Trophoblast cell (in vitro differentiated cells and primary cell): ENCODE data around the gene PAMR1.

Experiments used
- DNase-seq, 2 donors: peaks; one replicate each; pipeline ENCODE4 v3.0.0-alpha.2; 2016
- H2AFZ ChIP-seq: 2 replicates; pipeline ENCODE4 v1.6.1; 2013; ENCODE audit warnings: low read length, moderate library complexity, mild to moderate bottlenecking; ENCODE audit not compliant: insufficient read depth, poor library complexity
- H2AK5ac ChIP-seq: 2 replicates; pipeline ENCODE4 v1.6.1; 2013; ENCODE audit warnings: mild to moderate bottlenecking, low read length
- H2BK120ac ChIP-seq: 2 replicates; pipeline ENCODE4 v1.6.1; 2013; ENCODE audit warnings: low read length, mild to moderate bottlenecking, moderate library complexity; ENCODE audit not compliant: insufficient read depth, poor library complexity
- H2BK12ac ChIP-seq: 2 replicates; pipeline ENCODE4 v1.6.1; 2013; ENCODE audit warnings: mild to moderate bottlenecking, low read length, moderate library complexity
- H2BK5ac ChIP-seq: 2 replicates; pipeline ENCODE4 v1.6.1; 2013; ENCODE audit warnings: low read length, low read depth, moderate library complexity, mild to moderate bottlenecking; ENCODE audit not compliant: poor library complexity
- H3K14ac ChIP-seq: 2 replicates; pipeline ENCODE4 v1.6.1; 2013; ENCODE audit warnings: mild to moderate bottlenecking, low read length
- H3K18ac ChIP-seq: 2 replicates; pipeline ENCODE4 v1.6.1; 2013; ENCODE audit warnings: mild to moderate bottlenecking, low read length
- H3K23ac ChIP-seq: 2 replicates; pipeline ENCODE4 v1.6.1; 2013; ENCODE audit warnings: low read length
- H3K27ac ChIP-seq: 2 replicates; pipeline ENCODE4 v1.5.1; 2013; ENCODE audit warnings: low read depth, mild to moderate bottlenecking, inconsistent platforms, low read length, moderate library complexity
- H3K27me3 ChIP-seq: 2 replicates; pipeline ENCODE4 v1.6.1; 2013; ENCODE audit warnings: inconsistent platforms, mild to moderate bottlenecking, low read length, moderate library complexity; ENCODE audit not compliant: insufficient read depth
- H3K36me3 ChIP-seq, 2 experiments: 1 replicate in 1 of 2; 2 replicates in 1 of 2; pipeline ENCODE4 v1.6.1; 2013; ENCODE audit warnings: low read length in 2 of 2, mild to moderate bottlenecking in 2 of 2, moderate library complexity in 1 of 2; ENCODE audit not compliant: insufficient read depth in 2 of 2, control insufficient read depth in 1 of 2
- H3K4ac ChIP-seq: 2 replicates; pipeline ENCODE4 v1.6.1; 2013; ENCODE audit warnings: low read depth, mild to moderate bottlenecking, low read length, moderate library complexity
- H3K4me1 ChIP-seq, 2 experiments: 1 replicate in 1 of 2; 2 replicates in 1 of 2; pipeline ENCODE4 v1.6.1; 2013; ENCODE audit warnings: low read length in 2 of 2, mild to moderate bottlenecking in 2 of 2, moderate library complexity in 1 of 2; ENCODE audit not compliant: insufficient read depth in 2 of 2, control insufficient read depth in 1 of 2
- H3K4me2 ChIP-seq: 2 replicates; pipeline ENCODE4 v1.6.1; 2013; ENCODE audit warnings: inconsistent platforms, mild to moderate bottlenecking, low read length, moderate library complexity
- H3K4me3 ChIP-seq: 2 replicates; pipeline ENCODE4 v1.5.1; 2013; ENCODE audit warnings: mild to moderate bottlenecking, low read depth, low read length, inconsistent platforms
- H3K79me1 ChIP-seq: one replicate; pipeline ENCODE4 v1.6.1; 2013; ENCODE audit warnings: low read length
- H3K79me2 ChIP-seq: 2 replicates; pipeline ENCODE4 v1.6.1; 2013; ENCODE audit warnings: low read length, mild to moderate bottlenecking; ENCODE audit not compliant: control insufficient read depth, insufficient read depth, poor library complexity
- H3K9ac ChIP-seq: 2 replicates; pipeline ENCODE4 v1.6.1; 2013; ENCODE audit warnings: mild to moderate bottlenecking, low read length
- H3K9me3 ChIP-seq: 2 replicates; pipeline ENCODE4 v1.6.1; 2013; ENCODE audit warnings: low read depth, mild to moderate bottlenecking, control low read depth, inconsistent platforms, low read length; ENCODE audit not compliant: insufficient read depth
- H4K12ac ChIP-seq: 2 replicates; pipeline ENCODE4 v1.6.1; 2013; ENCODE audit warnings: low read depth, mild to moderate bottlenecking, low read length, moderate library complexity
- H4K8ac ChIP-seq: 2 replicates; pipeline ENCODE4 v1.6.1; 2013; ENCODE audit warnings: low read depth, mild to moderate bottlenecking, low read length, moderate library complexity
- H4K91ac ChIP-seq: one replicate; pipeline ENCODE4 v1.6.1; 2013; ENCODE audit warnings: low read depth, mild to moderate bottlenecking, low read length, moderate library complexity
- WGBS: extraction: QIAGEN DNeasy Blood & Tissue Kit; methylation state at CpG from one replicate; pipeline ENCODE4 v1.1.7; 2013; ENCODE audit warnings: missing lambda C conversion rate; ENCODE audit not compliant: insufficient read length, insufficient coverage; ENCODE audit errors: extremely low coverage; 5-methylcytosine and 5-hydroxymethylcytosine counted together

The PAMR1 gene

GRCh38 chr11:35539256-35539655 lies 13.8 kb upstream of the PAMR1 start:
- no CpG with 5 or more reads among the region's 3 CpGs for WGBS
- H3K79me2 ChIP-seq, result no peaks in the 10 kb centered on the region
- H4K8ac ChIP-seq, result no peak overlapping the region
- H2BK5ac ChIP-seq, result no peak overlapping the region
- H2BK120ac ChIP-seq, result no peak overlapping the region
- no peak overlapping the region for H2AK5ac ChIP-seq
- no peak overlapping the region for H3K23ac ChIP-seq
- H3K4me2 ChIP-seq, result no peak overlapping the region
- H3K9me3 ChIP-seq, result no peaks in the 10 kb centered on the region
- H3K36me3 ChIP-seq, result no peaks in the 10 kb centered on the region
- no peak overlapping the region for H4K12ac ChIP-seq
- no peaks in the 10 kb centered on the region for H3K27me3 ChIP-seq
- no peak overlapping the region for H2AFZ ChIP-seq
- H3K4ac ChIP-seq, result no peak overlapping the region
- H3K27ac ChIP-seq, result no peak overlapping the region
- no peak overlapping the region for H2BK12ac ChIP-seq
- DNase-seq, result no peak
- H3K4me1 ChIP-seq, result peaks cover 0 to 11% of the 10 kb centered on the region in 2 experiments
- H3K14ac ChIP-seq, result no peak overlapping the region
- H4K91ac ChIP-seq, result no peak overlapping the region
- H3K4me3 ChIP-seq, result no peak overlapping the region
- H3K79me1 ChIP-seq, result peaks cover 2% of the 10 kb centered on the region
- H3K18ac ChIP-seq, result no peak overlapping the region
- H3K9ac ChIP-seq, result no peak overlapping the region

DNA sequence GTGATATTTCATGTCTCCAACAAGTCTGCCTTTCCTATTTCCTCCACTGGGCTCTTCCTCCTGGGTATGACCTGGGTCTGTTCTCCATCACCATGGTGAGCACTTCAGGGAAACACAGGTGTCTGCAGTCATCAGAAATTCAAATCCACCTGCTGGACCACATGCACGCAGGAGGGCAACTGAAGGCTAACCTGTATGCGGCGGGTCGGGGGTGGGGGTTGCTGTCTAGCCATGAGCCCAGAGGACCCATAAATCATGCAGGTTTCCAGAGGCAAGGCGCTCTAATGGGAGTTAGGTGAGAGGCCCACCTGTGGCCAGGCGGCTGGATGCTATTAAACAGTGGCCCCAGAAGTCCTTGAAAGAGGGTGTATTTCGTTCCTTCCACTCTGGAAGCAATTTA lies 11.1 kb upstream of the PAMR1 start:
- H3K27me3 ChIP-seq, result no peaks in the 10 kb centered on the region
- no peak overlapping the region for H3K9ac ChIP-seq
- H3K36me3 ChIP-seq, result no peaks in the 10 kb centered on the region
- no peak overlapping the region for H4K91ac ChIP-seq
- H3K4me2 ChIP-seq, result no peak overlapping the region
- no peak overlapping the region for H4K8ac ChIP-seq
- H3K27ac ChIP-seq, result no peak overlapping the region
- no peak overlapping the region for H2BK5ac ChIP-seq
- no peak overlapping the region for H4K12ac ChIP-seq
- no peak for DNase-seq
- H2BK120ac ChIP-seq, result no peak overlapping the region
- no peak overlapping the region for H3K14ac ChIP-seq
- H3K18ac ChIP-seq, result no peak overlapping the region
- H3K4ac ChIP-seq, result no peak overlapping the region
- H3K79me1 ChIP-seq, result no peaks in the 10 kb centered on the region
- no peak overlapping the region for H2AFZ ChIP-seq
- H3K79me2 ChIP-seq, result no peaks in the 10 kb centered on the region
- no peak overlapping the region for H3K23ac ChIP-seq
- no peaks in the 10 kb centered on the region for H3K9me3 ChIP-seq
- WGBS, result no CpG with 5 or more reads among the region's 7 CpGs
- no peak overlapping the region for H2AK5ac ChIP-seq
- H3K4me1 ChIP-seq, result peaks cover 0 to 5% of the 10 kb centered on the region in 2 experiments
- no peak overlapping the region for H2BK12ac ChIP-seq
- H3K4me3 ChIP-seq, result no peak overlapping the region

DNA sequence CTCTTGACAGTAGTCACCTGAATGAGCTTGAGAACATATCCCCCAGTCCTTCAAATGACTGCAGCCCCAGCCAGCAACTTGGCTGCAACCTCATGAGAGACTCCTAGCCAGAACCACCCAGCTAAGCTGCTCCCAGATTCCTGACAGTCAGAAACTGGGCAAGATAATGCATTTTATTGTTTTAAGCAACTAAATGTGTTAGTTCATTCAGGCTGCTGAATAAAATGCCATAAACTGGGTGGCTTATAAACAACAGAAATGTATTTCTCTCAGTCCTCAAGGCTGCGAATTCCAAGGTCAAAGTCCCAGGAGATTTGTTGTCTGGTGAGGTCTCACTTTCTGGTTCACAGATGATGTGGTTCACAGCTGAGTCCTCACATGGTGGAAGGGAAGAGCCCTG lies 5.8 kb upstream of the PAMR1 start:
- H2AK5ac ChIP-seq, result no peak overlapping the region
- no peak overlapping the region for H2AFZ ChIP-seq
- H2BK120ac ChIP-seq, result no peak overlapping the region
- H4K8ac ChIP-seq, result no peak overlapping the region
- peaks cover under 1% of the 10 kb centered on the region for H3K9me3 ChIP-seq
- no peak overlapping the region for H3K18ac ChIP-seq
- no peak overlapping the region for H4K91ac ChIP-seq
- H3K4ac ChIP-seq, result no peak overlapping the region
- WGBS, result no CpG with 5 or more reads among the region's 1 CpG
- H3K27ac ChIP-seq, result no peak overlapping the region
- no peak overlapping the region for H3K23ac ChIP-seq
- DNase-seq, result no peak
- H3K79me1 ChIP-seq, result no peaks in the 10 kb centered on the region
- H3K14ac ChIP-seq, result no peak overlapping the region
- no peaks in the 10 kb centered on the region for H3K79me2 ChIP-seq
- H3K27me3 ChIP-seq, result no peaks in the 10 kb centered on the region
- H2BK12ac ChIP-seq, result no peak overlapping the region
- H4K12ac ChIP-seq, result no peak overlapping the region
- no peak overlapping the region for H2BK5ac ChIP-seq
- no peak overlapping the region for H3K9ac ChIP-seq
- no peak overlapping the region for H3K4me3 ChIP-seq
- H3K36me3 ChIP-seq, result no peaks in the 10 kb centered on the region
- H3K4me1 ChIP-seq, result peaks cover 5 to 6% of the 10 kb centered on the region in 2 experiments
- no peak overlapping the region for H3K4me2 ChIP-seq

DNA sequence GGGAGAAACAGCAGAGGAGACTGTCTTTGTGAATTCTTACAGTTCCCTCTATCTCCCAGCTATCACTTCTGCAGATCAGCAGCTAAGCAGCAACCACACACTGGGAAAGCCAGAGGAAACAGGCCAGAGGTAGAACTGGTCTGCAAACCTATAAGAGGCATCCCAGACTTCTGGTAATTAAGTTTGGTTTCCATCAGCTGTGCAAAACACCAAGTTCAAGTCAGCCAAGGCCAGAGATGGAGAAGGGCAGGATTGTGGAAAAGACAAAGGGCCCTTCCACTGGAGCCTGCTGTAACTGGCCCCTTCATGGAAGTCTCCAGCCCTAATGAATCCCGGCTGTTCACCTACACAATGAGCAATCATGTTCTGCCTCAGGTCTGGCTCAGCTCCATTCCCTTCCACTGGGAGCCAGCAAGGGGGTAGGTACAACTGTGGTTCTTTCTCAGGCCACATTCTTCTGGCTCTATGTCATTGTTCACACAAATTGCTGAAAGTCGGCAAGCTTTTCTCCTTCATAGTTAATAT lies 4.6 kb upstream of the PAMR1 start:
- Histone ChIP-seq H4K91ac (no peak overlapping the region), H4K8ac (no peak overlapping the region), H3K27ac (no peak overlapping the region), H3K4ac (no peak overlapping the region), H2AK5ac (no peak overlapping the region), H3K4me1 (peaks cover 9 to 12% of the 10 kb centered on the region in 2 experiments), H3K14ac (no peak overlapping the region), H3K27me3 (peaks cover 3% of the 10 kb centered on the region), H2BK5ac (no peak overlapping the region), H2BK120ac (no peak overlapping the region), H2AFZ (no peak overlapping the region), H3K9me3 (peaks cover 2% of the 10 kb centered on the region), H3K23ac (no peak overlapping the region), H3K79me2 (no peaks in the 10 kb centered on the region), H3K4me3 (no peak overlapping the region), H3K79me1 (no peaks in the 10 kb centered on the region), H3K4me2 (no peak overlapping the region), H3K18ac (no peak overlapping the region), H3K9ac (no peak overlapping the region), H3K36me3 (no peaks in the 10 kb centered on the region), H4K12ac (no peak overlapping the region), H2BK12ac (no peak overlapping the region)
- WGBS, result no CpG with 5 or more reads among the region's 2 CpGs
- peak in 1 of 2 donors; percentile 23 for DNase-seq
